Adrenal gland (tissue), 5 donors: Measurements from ENCODE around the gene MS4A3.

Experiments used
- POLR2A ChIP-seq, 2 donors: fragments of 450-650 bp; IDR thresholded peaks; one replicate each; pipeline ENCODE4 v1.6.1; 2017; ENCODE audit warnings: antibody characterized with exemption in 2 of 2, mild to moderate bottlenecking in 2 of 2, moderate library complexity in 1 of 2
- TF ChIP-seq, protein P1 (sequence below), 6 experiments: fragments of 450-650 bp in 4 of 6; fragments of 200-600 bp in 2 of 6; sonication (generic) in 1 of 6; IDR thresholded peaks; 1 replicate in 5 of 6; 2 replicates in 1 of 6; pipeline versions ENCODE4 v1.5.1 to v1.8.0; 2016 to 2021; ENCODE audit warnings: antibody characterized with exemption in 6 of 6, mild to moderate bottlenecking in 2 of 6, moderate library complexity in 1 of 6
- donor health status: DM: no; HTN: no; CAD: no.

DNA sequence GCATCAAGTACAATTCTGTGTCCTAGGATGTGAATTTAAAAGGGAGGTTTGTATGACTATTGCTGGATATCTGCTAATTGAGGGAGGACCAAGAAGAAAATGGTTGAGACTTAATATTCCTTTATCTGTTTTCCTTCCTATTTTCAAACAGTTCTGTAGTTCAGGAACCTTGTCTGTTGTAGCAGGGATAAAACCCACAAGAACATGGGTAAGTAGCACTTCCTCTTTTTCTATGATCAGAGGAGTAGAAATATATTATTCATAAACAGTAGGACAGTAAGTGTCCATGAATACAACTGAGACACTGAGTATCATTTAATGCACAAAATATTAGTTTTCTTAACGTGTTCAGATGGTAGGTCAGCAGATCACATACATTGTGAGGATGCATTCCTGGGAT lies 7.6 kb downstream of the MS4A3 start:
- TF ChIP-seq, protein P1, sequence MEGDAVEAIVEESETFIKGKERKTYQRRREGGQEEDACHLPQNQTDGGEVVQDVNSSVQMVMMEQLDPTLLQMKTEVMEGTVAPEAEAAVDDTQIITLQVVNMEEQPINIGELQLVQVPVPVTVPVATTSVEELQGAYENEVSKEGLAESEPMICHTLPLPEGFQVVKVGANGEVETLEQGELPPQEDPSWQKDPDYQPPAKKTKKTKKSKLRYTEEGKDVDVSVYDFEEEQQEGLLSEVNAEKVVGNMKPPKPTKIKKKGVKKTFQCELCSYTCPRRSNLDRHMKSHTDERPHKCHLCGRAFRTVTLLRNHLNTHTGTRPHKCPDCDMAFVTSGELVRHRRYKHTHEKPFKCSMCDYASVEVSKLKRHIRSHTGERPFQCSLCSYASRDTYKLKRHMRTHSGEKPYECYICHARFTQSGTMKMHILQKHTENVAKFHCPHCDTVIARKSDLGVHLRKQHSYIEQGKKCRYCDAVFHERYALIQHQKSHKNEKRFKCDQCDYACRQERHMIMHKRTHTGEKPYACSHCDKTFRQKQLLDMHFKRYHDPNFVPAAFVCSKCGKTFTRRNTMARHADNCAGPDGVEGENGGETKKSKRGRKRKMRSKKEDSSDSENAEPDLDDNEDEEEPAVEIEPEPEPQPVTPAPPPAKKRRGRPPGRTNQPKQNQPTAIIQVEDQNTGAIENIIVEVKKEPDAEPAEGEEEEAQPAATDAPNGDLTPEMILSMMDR (IDR thresholded peaks at IDR 0.05): no peak
- TF ChIP-seq POLR2A (IDR thresholded peaks at IDR 0.05): no peak
